K562 (cell line): Measurements from ENCODE around the gene MUSK. TPM values are rescaled to one million over a fixed set of nuclear protein-coding genes. Genes with fewer than 3 reads are reported as not detected.

Source experiments
- ATAC-seq: fragments of 200-7000 bp; cut with Tn5 transposase; 3 replicates; pipeline ENCODE4 v1.9.1; 2020; ENCODE audit warnings: moderate library complexity
- BruUV-seq: library from RNA; stranded (reverse); fragments of 400-500 nt; replicated peaks from 2 replicates; lab custom pipeline; 2021; lab: Mats Ljungman, UMichigan
- CTCF ChIA-PET: fragments of 300-600 bp; formaldehyde crosslinking; extraction: SDS; loops from one replicate; lab custom pipeline; 2021; ENCODE audit warnings: low intra/inter-chr PET ratio; lab: Yijun Ruan, JAX
- POLR2A ChIA-PET: fragments of 300-600, 350-650 bp; sonication (Branson Sonifier 250); formaldehyde crosslinking; extraction: SDS; loops from one replicate; lab custom pipeline; 2021; ENCODE audit warnings: antibody characterized with exemption, inconsistent platforms; lab: Yijun Ruan, JAX
- DNase-seq, 4 experiments: peaks; one replicate each; pipeline versions ENCODE4 v3.0.0 to v3.0.0-alpha.2; 2011 to 2018; ENCODE audit warnings: low spot score in 3 of 4, mixed read lengths in 3 of 4; ENCODE audit errors: extremely low read depth in 1 of 4
- FAIRE-seq: peaks from 2 replicates; lab custom pipeline; 2011; peaks lifted over from hg19 to GRCh38; lab: Jason Lieb, UNC
- H2AFZ ChIP-seq: 2 replicates; pipeline ENCODE4 v1.6.0; 2011; ENCODE audit warnings: low read depth, low read length, control low read depth, inconsistent platforms
- H3K27ac ChIP-seq: fragments of 200-600 bp; 3 replicates; pipeline ENCODE4 v1.8.0; 2011; ENCODE audit warnings: low read depth, mild to moderate bottlenecking, control low read depth, inconsistent platforms, low read length, moderate library complexity, mixed read lengths; ENCODE audit errors: extremely low read depth
- H3K27me3 ChIP-seq, 2 experiments: fragments of 300-600 bp in 1 of 2; 2 replicates in 1 of 2; 3 replicates in 1 of 2; pipeline versions ENCODE4 v1.6.0 to v1.8.0; 2011; ENCODE audit warnings: inconsistent platforms in 2 of 2, low read length in 2 of 2, mild to moderate bottlenecking in 1 of 2, mixed read lengths in 1 of 2, moderate library complexity in 1 of 2; ENCODE audit not compliant: control insufficient read depth in 2 of 2, insufficient read depth in 2 of 2
- H3K36me3 ChIP-seq: fragments of 300-600 bp; 3 replicates; pipeline ENCODE4 v1.8.0; 2011; ENCODE audit warnings: mild to moderate bottlenecking, low read length, inconsistent platforms; ENCODE audit not compliant: control insufficient read depth, insufficient read depth
- H3K4me1 ChIP-seq, 2 experiments: fragments of 200-600 bp in 1 of 2; replicated peaks in 1 of 2; 2 replicates in 1 of 2; 3 replicates in 1 of 2; pipeline versions ENCODE4 v1.5.1 to v1.8.0; 2011; ENCODE audit warnings: inconsistent platforms in 2 of 2, low read length in 2 of 2, mild to moderate bottlenecking in 1 of 2, mixed read lengths in 1 of 2, moderate library complexity in 1 of 2; ENCODE audit not compliant: control insufficient read depth in 2 of 2, insufficient read depth in 2 of 2
- H3K4me2 ChIP-seq: 2 replicates; pipeline ENCODE4 v1.6.1; 2011; ENCODE audit warnings: low read length, control low read depth, inconsistent platforms, mixed read lengths; ENCODE audit not compliant: insufficient read depth
- H3K4me3 ChIP-seq: fragments of 200-600 bp; sonication (generic), shearing (Covaris generic); 2 replicates; pipeline ENCODE4 v1.5.1; 2016; ENCODE audit warnings: control low read depth, inconsistent platforms
- H3K79me2 ChIP-seq: fragments of 200-600 bp; 3 replicates; pipeline ENCODE4 v1.8.0; 2011; ENCODE audit warnings: low read length, inconsistent platforms; ENCODE audit not compliant: control insufficient read depth, insufficient read depth
- H3K9ac ChIP-seq, 2 experiments: 2 replicates each; pipeline versions ENCODE4 v1.6.0 to v1.6.1; 2011; ENCODE audit warnings: low read depth in 2 of 2, low read length in 2 of 2, control low read depth in 1 of 2, inconsistent platforms in 1 of 2, mild to moderate bottlenecking in 1 of 2, mixed read lengths in 1 of 2; ENCODE audit not compliant: insufficient read depth in 1 of 2
- H3K9me1 ChIP-seq: one replicate; pipeline ENCODE4 v1.6.0; 2011; ENCODE audit warnings: inconsistent platforms, mild to moderate bottlenecking, low read length, moderate library complexity; ENCODE audit not compliant: control insufficient read depth, insufficient read depth
- H3K9me3 ChIP-seq: replicated peaks from 2 replicates; pipeline ENCODE4 v1.5.1; 2011; ENCODE audit warnings: low read depth, low read length, inconsistent platforms; ENCODE audit not compliant: control insufficient read depth, insufficient read depth
- H4K20me1 ChIP-seq: replicated peaks from 2 replicates; pipeline ENCODE4 v1.6.1; 2011; ENCODE audit warnings: low read length, inconsistent platforms, mixed read lengths; ENCODE audit not compliant: control insufficient read depth, insufficient read depth
- DPF2 ChIP-seq: fragments of 450-650 bp; IDR thresholded peaks from 2 replicates; pipeline ENCODE4 v1.6.1; 2016
- ETS2 ChIP-seq: IDR thresholded peaks from 2 replicates; pipeline ENCODE4 v1.6.1; 2016; ENCODE audit warnings: borderline replicate concordance, missing genetic modification characterization, mild to moderate bottlenecking, moderate library complexity, missing compliant biosample characterization; ENCODE audit not compliant: poor library complexity, severe bottlenecking
- GATA2 ChIP-seq: sonication (generic); formaldehyde crosslinking; IDR thresholded peaks from 2 replicates; pipeline ENCODE4 v1.4.0; 2020; ENCODE audit warnings: mild to moderate bottlenecking, missing genetic modification reagents
- HDAC2 ChIP-seq: fragments of 450-650 bp; IDR thresholded peaks from 2 replicates; pipeline ENCODE4 v1.6.1; 2016; ENCODE audit warnings: mild to moderate bottlenecking
- JUNB ChIP-seq: fragments of 450-650 bp; formaldehyde crosslinking; conservative IDR thresholded peaks from 2 replicates; pipeline ENCODE4 v1.4.0; 2020; ENCODE audit warnings: mild to moderate bottlenecking
- MAFK ChIP-seq: IDR thresholded peaks from 2 replicates; pipeline ENCODE4 v1.6.1; 2011; ENCODE audit warnings: low read length, improper control_type of control experiment
- SUPT5H ChIP-seq: fragments of 450-650 bp; IDR thresholded peaks from 2 replicates; pipeline ENCODE4 v1.6.1; 2016
- TCF3 ChIP-seq: sonication (generic); formaldehyde crosslinking; IDR thresholded peaks from 2 replicates; pipeline ENCODE4 v1.4.0; 2020; ENCODE audit warnings: mild to moderate bottlenecking, missing genetic modification reagents
- ZNF253 ChIP-seq: fragments of 250-450 bp; sonication (Bioruptor Pico); conservative IDR thresholded peaks from 2 replicates; pipeline ENCODE4 v1.6.1; 2021; ENCODE audit warnings: mild to moderate bottlenecking
- WGBS: fragments of 100-300 bp; shearing (Covaris generic); methylation state at CpG from one replicate; pipeline ENCODE4 v1.1.6; 2016; ENCODE audit warnings: low coverage, mixed read lengths; ENCODE audit not compliant: insufficient coverage; ENCODE audit errors: missing lambda C conversion rate; 5-methylcytosine and 5-hydroxymethylcytosine counted together
- in situ Hi-C: fragments of 300-500 bp; cut with MboI; formaldehyde crosslinking; loops from 4 replicates; pipeline ENCODE4 v1.15.0; 2018; ENCODE audit warnings: inconsistent platforms, mixed read lengths
- intact Hi-C: fragments of 100-400 bp; cut with micrococcal nuclease; formaldehyde crosslinking; loops from 2 replicates; pipeline ENCODE4 v1.14.2; 2022
- polyA plus RNA-seq, 8 experiments: library from polyadenylated mRNA; depleted of rRNA in 4 of 8; stranded (reverse) in 5 of 8; unstranded in 3 of 8; fragments of >200 nt; fragmentation: Nextera tagmentation in 2 of 8; fragmentation: Illumina TruSeq in 1 of 8; extraction: Ambion mirVana in 2 of 8; extraction: Trizol in 1 of 8; gene quantifications; 2 replicates each; pipeline versions ENCODE4 v1.2.1 to v1.2.3, GENCODE V29; 2011 to 2014; ENCODE audit warnings: inconsistent platforms in 1 of 8, missing spikeins in 1 of 8
- total RNA-seq, 7 experiments: library from RNA; depleted of rRNA in 6 of 7; stranded (reverse); fragments of >200 nt in 6 of 7; fragmentation: Illumina TruSeq in 2 of 7; extraction: Trizol in 2 of 7; gene quantifications; 2 replicates each; pipeline versions ENCODE4 v1.2.1 to v1.2.3, GENCODE V29; 2011 to 2021; ENCODE audit warnings: low replicate concordance in 1 of 7
- TF ChIP-seq, protein P1 (sequence below), 2 experiments: fragments of 450-650 bp in 1 of 2; sonication (generic) in 1 of 2; formaldehyde crosslinking in 1 of 2; IDR thresholded peaks in 1 of 2; conservative IDR thresholded peaks in 1 of 2; 2 replicates each; pipeline versions ENCODE4 v1.6.1 to v1.8.1; 2016 to 2023; ENCODE audit warnings: mild to moderate bottlenecking in 2 of 2, moderate library complexity in 2 of 2, inconsistent platforms in 1 of 2, missing genetic modification reagents in 1 of 2
- TF ChIP-seq, protein P2 (sequence below): fragments of 450-650 bp; formaldehyde crosslinking; IDR thresholded peaks from 2 replicates; pipeline ENCODE4 v1.4.0; 2022; ENCODE audit warnings: missing genetic modification characterization
- TF ChIP-seq, protein P3 (sequence below): fragments of 250-450 bp; sonication (Bioruptor Pico); IDR thresholded peaks from 2 replicates; pipeline ENCODE4 v1.4.0; 2020
- TF ChIP-seq, protein P4 (sequence below): fragments of 450-650 bp; IDR thresholded peaks from 2 replicates; pipeline ENCODE4 v1.7.0; 2016; ENCODE audit warnings: borderline replicate concordance

MUSK gene
- total and polyA plus RNA-seq, 9 of the 15 experiments (the other 6 are each of a cell fraction or from before 2014, with no cell fraction given) = not detected

DNA sequence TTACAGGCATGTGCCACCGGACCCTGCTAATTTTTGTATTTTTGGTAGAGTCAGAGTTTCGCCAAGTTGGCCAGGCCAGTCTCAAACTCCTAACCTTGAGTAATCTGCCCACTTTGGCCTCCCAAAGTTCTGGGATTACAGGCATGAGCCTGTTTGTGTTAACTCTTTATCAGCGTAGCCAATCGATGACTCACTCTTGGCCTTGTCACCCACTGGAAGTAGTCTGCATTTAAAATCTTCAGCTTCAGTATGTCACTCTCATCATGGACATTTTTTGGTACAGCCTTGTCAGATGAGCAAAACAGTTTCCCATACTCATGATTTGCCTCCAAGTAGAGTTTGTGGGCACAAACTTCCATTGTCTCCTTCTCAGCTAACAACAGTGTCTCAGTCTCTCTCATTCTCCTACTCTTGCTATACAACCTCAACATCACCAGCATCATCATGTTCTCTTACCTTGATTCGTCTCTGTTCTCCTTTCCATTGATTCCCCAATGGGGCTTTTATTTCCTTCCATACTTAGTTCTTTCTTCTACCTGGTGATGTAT is 22.5 kb downstream of the MUSK start:
- no peak overlapping the region for H3K4me3 ChIP-seq
- H3K9ac ChIP-seq = no peak overlapping the region
- DNase-seq (peak in 2 of 4 experiments; percentile 9 to 33), ATAC-seq (peak; percentile 42; the same call in 2 of the 3 replicates), FAIRE-seq (no peak)
- H3K4me1 ChIP-seq = no peaks in the 10 kb centered on the region; a peak in 1 of 5 replicates
- H2AFZ ChIP-seq = no peak overlapping the region
- intact Hi-C loops = no loop called here
- H4K20me1 ChIP-seq = no peaks in the 10 kb centered on the region
- no peak overlapping the region for H3K4me2 ChIP-seq
- H3K36me3 ChIP-seq = no peaks in the 10 kb centered on the region
- H3K79me2 ChIP-seq = no peaks in the 10 kb centered on the region
- H3K27ac ChIP-seq = no peak overlapping the region
- no peaks in the 10 kb centered on the region for H3K9me1 ChIP-seq
- in situ Hi-C loops = no loop called here
- no peaks in the 10 kb centered on the region for H3K27me3 ChIP-seq
- CTCF ChIA-PET = no interaction called here
- POLR2A ChIA-PET = interaction anchor here (0.8 kb wide), 1 partner anchor 310 kb away, joined by 3 read pairs; no protein-coding TSS in a partner anchor
- no peaks in the 10 kb centered on the region for H3K9me3 ChIP-seq
- BruUV-seq = no TSS peak
- WGBS = 0% methylated on average over 5 of the region's 5 CpGs
- TF ChIP-seq, protein P1, sequence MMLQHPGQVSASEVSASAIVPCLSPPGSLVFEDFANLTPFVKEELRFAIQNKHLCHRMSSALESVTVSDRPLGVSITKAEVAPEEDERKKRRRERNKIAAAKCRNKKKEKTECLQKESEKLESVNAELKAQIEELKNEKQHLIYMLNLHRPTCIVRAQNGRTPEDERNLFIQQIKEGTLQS (IDR thresholded peaks at IDR 0.05) = peak; percentile 85
- TF ChIP-seq, protein P1 (CRISPR knock-in tag; conservative IDR thresholded peaks at IDR 0.05) = no peak
- TF ChIP-seq HDAC2 (no peak), ETS2 (tag) (no peak), ZNF253 (CRISPR knock-in tag) (no peak), GATA2 (CRISPR knock-in tag) (peak; percentile 37; the same call in 1 of the 2 replicates), JUNB (peak; percentile 73; the same call in 1 of the 2 replicates), TCF3 (CRISPR knock-in tag) (no peak), DPF2 (0 out of 2 replicates have a peak, but pooled peaks have one; percentile 25), MAFK (no peak), SUPT5H (no peak)
- TF ChIP-seq, protein P2, sequence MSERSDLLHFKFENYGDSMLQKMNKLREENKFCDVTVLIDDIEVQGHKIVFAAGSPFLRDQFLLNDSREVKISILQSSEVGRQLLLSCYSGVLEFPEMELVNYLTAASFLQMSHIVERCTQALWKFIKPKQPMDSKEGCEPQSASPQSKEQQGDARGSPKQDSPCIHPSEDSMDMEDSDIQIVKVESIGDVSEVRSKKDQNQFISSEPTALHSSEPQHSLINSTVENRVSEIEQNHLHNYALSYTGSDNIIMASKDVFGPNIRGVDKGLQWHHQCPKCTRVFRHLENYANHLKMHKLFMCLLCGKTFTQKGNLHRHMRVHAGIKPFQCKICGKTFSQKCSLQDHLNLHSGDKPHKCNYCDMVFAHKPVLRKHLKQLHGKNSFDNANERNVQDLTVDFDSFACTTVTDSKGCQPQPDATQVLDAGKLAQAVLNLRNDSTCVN (CRISPR knock-in tag) = no peak
- TF ChIP-seq, protein P3, sequence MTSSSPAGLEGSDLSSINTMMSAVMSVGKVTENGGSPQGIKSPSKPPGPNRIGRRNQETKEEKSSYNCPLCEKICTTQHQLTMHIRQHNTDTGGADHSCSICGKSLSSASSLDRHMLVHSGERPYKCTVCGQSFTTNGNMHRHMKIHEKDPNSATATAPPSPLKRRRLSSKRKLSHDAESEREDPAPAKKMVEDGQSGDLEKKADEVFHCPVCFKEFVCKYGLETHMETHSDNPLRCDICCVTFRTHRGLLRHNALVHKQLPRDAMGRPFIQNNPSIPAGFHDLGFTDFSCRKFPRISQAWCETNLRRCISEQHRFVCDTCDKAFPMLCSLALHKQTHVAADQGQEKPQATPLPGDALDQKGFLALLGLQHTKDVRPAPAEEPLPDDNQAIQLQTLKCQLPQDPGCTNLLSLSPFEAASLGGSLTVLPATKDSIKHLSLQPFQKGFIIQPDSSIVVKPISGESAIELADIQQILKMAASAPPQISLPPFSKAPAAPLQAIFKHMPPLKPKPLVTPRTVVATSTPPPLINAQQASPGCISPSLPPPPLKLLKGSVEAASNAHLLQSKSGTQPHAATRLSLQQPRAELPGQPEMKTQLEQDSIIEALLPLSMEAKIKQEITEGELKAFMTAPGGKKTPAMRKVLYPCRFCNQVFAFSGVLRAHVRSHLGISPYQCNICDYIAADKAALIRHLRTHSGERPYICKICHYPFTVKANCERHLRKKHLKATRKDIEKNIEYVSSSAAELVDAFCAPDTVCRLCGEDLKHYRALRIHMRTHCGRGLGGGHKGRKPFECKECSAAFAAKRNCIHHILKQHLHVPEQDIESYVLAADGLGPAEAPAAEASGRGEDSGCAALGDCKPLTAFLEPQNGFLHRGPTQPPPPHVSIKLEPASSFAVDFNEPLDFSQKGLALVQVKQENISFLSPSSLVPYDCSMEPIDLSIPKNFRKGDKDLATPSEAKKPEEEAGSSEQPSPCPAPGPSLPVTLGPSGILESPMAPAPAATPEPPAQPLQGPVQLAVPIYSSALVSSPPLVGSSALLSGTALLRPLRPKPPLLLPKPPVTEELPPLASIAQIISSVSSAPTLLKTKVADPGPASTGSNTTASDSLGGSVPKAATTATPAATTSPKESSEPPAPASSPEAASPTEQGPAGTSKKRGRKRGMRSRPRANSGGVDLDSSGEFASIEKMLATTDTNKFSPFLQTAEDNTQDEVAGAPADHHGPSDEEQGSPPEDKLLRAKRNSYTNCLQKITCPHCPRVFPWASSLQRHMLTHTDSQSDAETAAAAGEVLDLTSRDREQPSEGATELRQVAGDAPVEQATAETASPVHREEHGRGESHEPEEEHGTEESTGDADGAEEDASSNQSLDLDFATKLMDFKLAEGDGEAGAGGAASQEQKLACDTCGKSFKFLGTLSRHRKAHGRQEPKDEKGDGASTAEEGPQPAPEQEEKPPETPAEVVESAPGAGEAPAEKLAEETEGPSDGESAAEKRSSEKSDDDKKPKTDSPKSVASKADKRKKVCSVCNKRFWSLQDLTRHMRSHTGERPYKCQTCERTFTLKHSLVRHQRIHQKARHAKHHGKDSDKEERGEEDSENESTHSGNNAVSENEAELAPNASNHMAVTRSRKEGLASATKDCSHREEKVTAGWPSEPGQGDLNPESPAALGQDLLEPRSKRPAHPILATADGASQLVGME (CRISPR knock-in tag) = no peak
- TF ChIP-seq, protein P4, sequence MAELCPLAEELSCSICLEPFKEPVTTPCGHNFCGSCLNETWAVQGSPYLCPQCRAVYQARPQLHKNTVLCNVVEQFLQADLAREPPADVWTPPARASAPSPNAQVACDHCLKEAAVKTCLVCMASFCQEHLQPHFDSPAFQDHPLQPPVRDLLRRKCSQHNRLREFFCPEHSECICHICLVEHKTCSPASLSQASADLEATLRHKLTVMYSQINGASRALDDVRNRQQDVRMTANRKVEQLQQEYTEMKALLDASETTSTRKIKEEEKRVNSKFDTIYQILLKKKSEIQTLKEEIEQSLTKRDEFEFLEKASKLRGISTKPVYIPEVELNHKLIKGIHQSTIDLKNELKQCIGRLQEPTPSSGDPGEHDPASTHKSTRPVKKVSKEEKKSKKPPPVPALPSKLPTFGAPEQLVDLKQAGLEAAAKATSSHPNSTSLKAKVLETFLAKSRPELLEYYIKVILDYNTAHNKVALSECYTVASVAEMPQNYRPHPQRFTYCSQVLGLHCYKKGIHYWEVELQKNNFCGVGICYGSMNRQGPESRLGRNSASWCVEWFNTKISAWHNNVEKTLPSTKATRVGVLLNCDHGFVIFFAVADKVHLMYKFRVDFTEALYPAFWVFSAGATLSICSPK = no peak
